HepG2 (cell line): Measurements from ENCODE around the gene PRKAB1. TPM values are rescaled to one million over a fixed set of nuclear protein-coding genes. Genes with fewer than 3 reads are reported as not detected.
A peak's percentile ranks its signal among the peaks of the same experiment; 100 is the strongest.

Experiments used
- EHMT2 ChIP-seq: fragments of 200-600 bp; sonication (generic); IDR thresholded peaks from 2 replicates; pipeline ENCODE4 v1.7.0; 2017; ENCODE audit warnings: antibody characterized with exemption, low read depth, low read length, borderline replicate concordance
- ETV5 ChIP-seq: IDR thresholded peaks from 2 replicates; pipeline ENCODE4 v1.6.1; 2018; ENCODE audit warnings: missing biosample characterization, missing genetic modification reagents, inconsistent platforms, borderline replicate concordance
- HDAC1 ChIP-seq: sonication (generic); formaldehyde crosslinking; IDR thresholded peaks from 2 replicates; pipeline ENCODE4 v1.5.1; 2020; ENCODE audit warnings: mild to moderate bottlenecking, missing genetic modification reagents
- HMGA1 ChIP-seq: sonication (generic); formaldehyde crosslinking; conservative IDR thresholded peaks from 2 replicates; pipeline ENCODE4 v1.4.0; 2020; ENCODE audit warnings: missing genetic modification reagents
- MEIS2 ChIP-seq: sonication (generic); formaldehyde crosslinking; IDR thresholded peaks from 2 replicates; pipeline ENCODE4 v1.9.0; 2021; ENCODE audit warnings: mild to moderate bottlenecking, missing genetic modification reagents
- NR2C2 ChIP-seq: sonication (generic); formaldehyde crosslinking; IDR thresholded peaks from 2 replicates; pipeline ENCODE4 v1.4.0; 2020; ENCODE audit warnings: missing genetic modification reagents, mild to moderate bottlenecking, moderate library complexity, borderline replicate concordance
- REXO4 ChIP-seq: sonication (generic); formaldehyde crosslinking; IDR thresholded peaks from 2 replicates; pipeline ENCODE4 v1.8.0; 2022; ENCODE audit warnings: missing genetic modification reagents, mild to moderate bottlenecking, borderline replicate concordance
- SAFB2 ChIP-seq: sonication (generic); formaldehyde crosslinking; IDR thresholded peaks from 2 replicates; pipeline ENCODE4 v1.5.1; 2020; ENCODE audit warnings: missing genetic modification reagents, low read depth, mild to moderate bottlenecking, borderline replicate concordance
- ZNF20 ChIP-seq: sonication (generic); formaldehyde crosslinking; IDR thresholded peaks from 2 replicates; pipeline ENCODE4 v1.4.0; 2020; ENCODE audit warnings: mild to moderate bottlenecking, moderate library complexity, missing genetic modification reagents
- ZNF577 ChIP-seq: sonication (generic); formaldehyde crosslinking; IDR thresholded peaks from 2 replicates; pipeline ENCODE4 v1.4.0; 2020; ENCODE audit warnings: mild to moderate bottlenecking, low read depth, missing genetic modification reagents, borderline replicate concordance
- ZNF768 ChIP-seq: sonication (generic); formaldehyde crosslinking; IDR thresholded peaks from 2 replicates; pipeline ENCODE4 v1.4.0; 2020; ENCODE audit warnings: missing genetic modification reagents
- ZSCAN20 ChIP-seq: sonication (generic); formaldehyde crosslinking; IDR thresholded peaks from 2 replicates; pipeline ENCODE4 v1.4.0; 2020; ENCODE audit warnings: missing genetic modification reagents, mild to moderate bottlenecking, borderline replicate concordance
- polyA plus RNA-seq, 8 experiments: library from polyadenylated mRNA; depleted of rRNA in 3 of 8; stranded (reverse) in 7 of 8; unstranded in 1 of 8; fragments of >200 nt; fragmentation: Illumina TruSeq in 4 of 8; extraction: Trizol in 4 of 8; gene quantifications; 2 replicates each; pipeline versions ENCODE4 v1.2.1 to v1.2.3, GENCODE V29; 2011 to 2016; ENCODE audit warnings: low read depth in 4 of 8, missing spikeins in 1 of 8, mixed read lengths in 1 of 8; ENCODE audit not compliant: insufficient read depth in 1 of 8
- total RNA-seq, 5 experiments: library from RNA; depleted of rRNA; stranded (reverse); fragments of >200 nt; fragmentation: Illumina TruSeq; extraction: Trizol; gene quantifications; 2 replicates each; pipeline ENCODE4 v1.2.3, GENCODE V29; 2016; ENCODE audit warnings: low read depth in 1 of 5
- TF ChIP-seq, protein P1 (sequence below): sonication (generic); formaldehyde crosslinking; IDR thresholded peaks from 2 replicates; pipeline ENCODE4 v1.5.0; 2020; ENCODE audit warnings: mild to moderate bottlenecking, missing genetic modification reagents
- TF ChIP-seq, protein P2 (sequence below): sonication (generic); formaldehyde crosslinking; conservative IDR thresholded peaks from 2 replicates; pipeline ENCODE4 v1.4.0; 2020; ENCODE audit warnings: missing genetic modification reagents
- TF ChIP-seq, protein P3 (sequence below): sonication (generic); formaldehyde crosslinking; IDR thresholded peaks from 2 replicates; pipeline ENCODE4 v1.8.0; 2022; ENCODE audit warnings: missing genetic modification reagents, mild to moderate bottlenecking, borderline replicate concordance
- TF ChIP-seq, protein P4 (sequence below): sonication (generic); formaldehyde crosslinking; IDR thresholded peaks from 2 replicates; pipeline ENCODE4 v1.4.0; 2020; ENCODE audit warnings: missing genetic modification reagents
- TF ChIP-seq, protein P5 (sequence below): sonication (generic); formaldehyde crosslinking; IDR thresholded peaks from 2 replicates; pipeline ENCODE4 v1.8.1; 2022; ENCODE audit warnings: mild to moderate bottlenecking, missing genetic modification reagents
- TF ChIP-seq, protein P6 (sequence below): sonication (generic); formaldehyde crosslinking; IDR thresholded peaks from 2 replicates; pipeline ENCODE4 v1.9.0; 2021; ENCODE audit warnings: missing genetic modification reagents, mild to moderate bottlenecking, borderline replicate concordance

Gene PRKAB1
- total and polyA plus RNA-seq, 2 of the 13 experiments (the other 11 are each of a cell fraction or from before 2014, with no cell fraction given): 28.4 to 35.5 TPM

DNA sequence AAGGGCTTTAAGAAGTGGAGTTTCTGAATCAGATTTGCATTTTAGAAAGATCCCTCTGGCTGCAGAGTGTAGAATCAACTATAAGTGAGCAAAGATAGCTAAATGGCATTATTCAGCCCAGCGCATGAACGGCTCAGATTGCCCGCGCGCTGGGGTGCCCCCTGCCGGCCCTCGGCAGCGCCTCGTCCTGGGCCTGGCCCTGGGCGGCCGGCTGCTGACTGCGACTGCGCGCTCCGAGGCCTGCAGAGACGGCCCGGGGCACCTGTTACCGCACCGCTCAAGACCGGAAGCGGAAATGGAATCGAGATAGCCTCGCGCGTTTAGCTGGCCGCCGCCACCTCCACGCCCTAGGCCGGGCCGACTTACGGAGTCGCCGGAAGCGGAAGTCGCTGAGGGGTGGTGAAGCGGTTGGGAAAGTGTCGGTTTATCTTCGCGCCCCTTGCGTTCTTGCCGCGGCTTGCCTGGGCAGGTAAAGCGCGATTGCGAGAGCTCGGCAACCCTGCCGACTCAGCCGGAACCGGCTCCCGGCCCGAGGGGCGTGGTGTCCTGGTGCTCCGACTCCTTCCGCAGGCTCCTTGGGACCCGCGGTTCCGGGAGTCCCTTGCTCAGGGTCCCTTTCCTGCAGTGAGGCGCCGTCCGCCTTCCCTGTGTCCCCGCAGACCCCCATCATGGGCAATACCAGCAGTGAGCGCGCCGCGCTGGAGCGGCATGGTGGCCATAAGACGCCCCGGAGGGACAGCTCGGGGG, at the start of gene PRKAB1 (continued):
- TF ChIP-seq REXO4 (no peak), SAFB2 (CRISPR knock-in tag) (no peak), ZSCAN20 (CRISPR knock-in tag) (no peak), HMGA1 (CRISPR knock-in tag) (no peak), HDAC1 (CRISPR knock-in tag) (peak; percentile 87), MEIS2 (no peak), ETV5 (CRISPR knock-in tag) (peak; percentile 89; the same call in 1 of the 2 replicates), ZNF577 (CRISPR knock-in tag) (no peak), ZNF20 (CRISPR knock-in tag) (no peak), NR2C2 (CRISPR knock-in tag) (peak; percentile 93), ZNF768 (CRISPR knock-in tag) (peak; percentile 46; the same call in 1 of the 2 replicates), EHMT2 (no peak)
- TF ChIP-seq, protein P1, sequence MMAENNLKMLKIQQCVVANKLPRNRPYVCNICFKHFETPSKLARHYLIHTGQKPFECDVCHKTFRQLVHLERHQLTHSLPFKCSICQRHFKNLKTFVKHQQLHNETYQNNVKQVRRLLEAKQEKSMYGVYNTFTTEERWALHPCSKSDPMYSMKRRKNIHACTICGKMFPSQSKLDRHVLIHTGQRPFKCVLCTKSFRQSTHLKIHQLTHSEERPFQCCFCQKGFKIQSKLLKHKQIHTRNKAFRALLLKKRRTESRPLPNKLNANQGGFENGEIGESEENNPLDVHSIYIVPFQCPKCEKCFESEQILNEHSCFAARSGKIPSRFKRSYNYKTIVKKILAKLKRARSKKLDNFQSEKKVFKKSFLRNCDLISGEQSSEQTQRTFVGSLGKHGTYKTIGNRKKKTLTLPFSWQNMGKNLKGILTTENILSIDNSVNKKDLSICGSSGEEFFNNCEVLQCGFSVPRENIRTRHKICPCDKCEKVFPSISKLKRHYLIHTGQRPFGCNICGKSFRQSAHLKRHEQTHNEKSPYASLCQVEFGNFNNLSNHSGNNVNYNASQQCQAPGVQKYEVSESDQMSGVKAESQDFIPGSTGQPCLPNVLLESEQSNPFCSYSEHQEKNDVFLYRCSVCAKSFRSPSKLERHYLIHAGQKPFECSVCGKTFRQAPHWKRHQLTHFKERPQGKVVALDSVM (CRISPR knock-in tag): peak; percentile 64; the same call in 1 of the 2 replicates
- TF ChIP-seq, protein P2, sequence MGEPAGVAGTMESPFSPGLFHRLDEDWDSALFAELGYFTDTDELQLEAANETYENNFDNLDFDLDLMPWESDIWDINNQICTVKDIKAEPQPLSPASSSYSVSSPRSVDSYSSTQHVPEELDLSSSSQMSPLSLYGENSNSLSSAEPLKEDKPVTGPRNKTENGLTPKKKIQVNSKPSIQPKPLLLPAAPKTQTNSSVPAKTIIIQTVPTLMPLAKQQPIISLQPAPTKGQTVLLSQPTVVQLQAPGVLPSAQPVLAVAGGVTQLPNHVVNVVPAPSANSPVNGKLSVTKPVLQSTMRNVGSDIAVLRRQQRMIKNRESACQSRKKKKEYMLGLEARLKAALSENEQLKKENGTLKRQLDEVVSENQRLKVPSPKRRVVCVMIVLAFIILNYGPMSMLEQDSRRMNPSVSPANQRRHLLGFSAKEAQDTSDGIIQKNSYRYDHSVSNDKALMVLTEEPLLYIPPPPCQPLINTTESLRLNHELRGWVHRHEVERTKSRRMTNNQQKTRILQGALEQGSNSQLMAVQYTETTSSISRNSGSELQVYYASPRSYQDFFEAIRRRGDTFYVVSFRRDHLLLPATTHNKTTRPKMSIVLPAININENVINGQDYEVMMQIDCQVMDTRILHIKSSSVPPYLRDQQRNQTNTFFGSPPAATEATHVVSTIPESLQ: no peak
- TF ChIP-seq, protein P3, sequence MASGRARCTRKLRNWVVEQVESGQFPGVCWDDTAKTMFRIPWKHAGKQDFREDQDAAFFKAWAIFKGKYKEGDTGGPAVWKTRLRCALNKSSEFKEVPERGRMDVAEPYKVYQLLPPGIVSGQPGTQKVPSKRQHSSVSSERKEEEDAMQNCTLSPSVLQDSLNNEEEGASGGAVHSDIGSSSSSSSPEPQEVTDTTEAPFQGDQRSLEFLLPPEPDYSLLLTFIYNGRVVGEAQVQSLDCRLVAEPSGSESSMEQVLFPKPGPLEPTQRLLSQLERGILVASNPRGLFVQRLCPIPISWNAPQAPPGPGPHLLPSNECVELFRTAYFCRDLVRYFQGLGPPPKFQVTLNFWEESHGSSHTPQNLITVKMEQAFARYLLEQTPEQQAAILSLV (CRISPR knock-in tag): peak; percentile 78; the same call in 1 of the 2 replicates
- TF ChIP-seq, protein P4, sequence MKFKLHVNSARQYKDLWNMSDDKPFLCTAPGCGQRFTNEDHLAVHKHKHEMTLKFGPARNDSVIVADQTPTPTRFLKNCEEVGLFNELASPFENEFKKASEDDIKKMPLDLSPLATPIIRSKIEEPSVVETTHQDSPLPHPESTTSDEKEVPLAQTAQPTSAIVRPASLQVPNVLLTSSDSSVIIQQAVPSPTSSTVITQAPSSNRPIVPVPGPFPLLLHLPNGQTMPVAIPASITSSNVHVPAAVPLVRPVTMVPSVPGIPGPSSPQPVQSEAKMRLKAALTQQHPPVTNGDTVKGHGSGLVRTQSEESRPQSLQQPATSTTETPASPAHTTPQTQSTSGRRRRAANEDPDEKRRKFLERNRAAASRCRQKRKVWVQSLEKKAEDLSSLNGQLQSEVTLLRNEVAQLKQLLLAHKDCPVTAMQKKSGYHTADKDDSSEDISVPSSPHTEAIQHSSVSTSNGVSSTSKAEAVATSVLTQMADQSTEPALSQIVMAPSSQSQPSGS (CRISPR knock-in tag): peak; percentile 56; the same call in 1 of the 2 replicates
- TF ChIP-seq, protein P5, sequence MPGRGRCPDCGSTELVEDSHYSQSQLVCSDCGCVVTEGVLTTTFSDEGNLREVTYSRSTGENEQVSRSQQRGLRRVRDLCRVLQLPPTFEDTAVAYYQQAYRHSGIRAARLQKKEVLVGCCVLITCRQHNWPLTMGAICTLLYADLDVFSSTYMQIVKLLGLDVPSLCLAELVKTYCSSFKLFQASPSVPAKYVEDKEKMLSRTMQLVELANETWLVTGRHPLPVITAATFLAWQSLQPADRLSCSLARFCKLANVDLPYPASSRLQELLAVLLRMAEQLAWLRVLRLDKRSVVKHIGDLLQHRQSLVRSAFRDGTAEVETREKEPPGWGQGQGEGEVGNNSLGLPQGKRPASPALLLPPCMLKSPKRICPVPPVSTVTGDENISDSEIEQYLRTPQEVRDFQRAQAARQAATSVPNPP (CRISPR knock-in tag): no peak
- TF ChIP-seq, protein P6, sequence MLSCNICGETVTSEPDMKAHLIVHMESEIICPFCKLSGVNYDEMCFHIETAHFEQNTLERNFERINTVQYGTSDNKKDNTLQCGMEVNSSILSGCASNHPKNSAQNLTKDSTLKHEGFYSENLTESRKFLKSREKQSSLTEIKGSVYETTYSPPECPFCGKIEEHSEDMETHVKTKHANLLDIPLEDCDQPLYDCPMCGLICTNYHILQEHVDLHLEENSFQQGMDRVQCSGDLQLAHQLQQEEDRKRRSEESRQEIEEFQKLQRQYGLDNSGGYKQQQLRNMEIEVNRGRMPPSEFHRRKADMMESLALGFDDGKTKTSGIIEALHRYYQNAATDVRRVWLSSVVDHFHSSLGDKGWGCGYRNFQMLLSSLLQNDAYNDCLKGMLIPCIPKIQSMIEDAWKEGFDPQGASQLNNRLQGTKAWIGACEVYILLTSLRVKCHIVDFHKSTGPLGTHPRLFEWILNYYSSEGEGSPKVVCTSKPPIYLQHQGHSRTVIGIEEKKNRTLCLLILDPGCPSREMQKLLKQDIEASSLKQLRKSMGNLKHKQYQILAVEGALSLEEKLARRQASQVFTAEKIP (CRISPR knock-in tag): no peak
